Cardiac fibroblast (primary cell): ENCODE data around the gene THY1.

Experiments
- DNase-seq, 2 donors: peaks; one replicate each; pipeline versions ENCODE4 v3.0.0 to v3.0.0-alpha.2; 2010; ENCODE audit warnings: low read depth in 2 of 2
- H3K4me3 ChIP-seq, 2 donors: replicated peaks in 1 of 2; 1 replicate in 1 of 2; 2 replicates in 1 of 2; pipeline ENCODE4 v1.5.1; 2011; ENCODE audit warnings: low read depth in 2 of 2, low read length in 2 of 2, mild to moderate bottlenecking in 2 of 2, moderate library complexity in 1 of 2
- CTCF ChIP-seq: IDR thresholded peaks from one replicate; pipeline ENCODE4 v1.5.1; 2011; ENCODE audit warnings: low read depth, mild to moderate bottlenecking, low read length, inconsistent platforms

Gene THY1

GRCh38 chr11:119434591-119435330 is 11.8 kb upstream of the THY1 start:
- no peak for DNase-seq
- TF ChIP-seq CTCF: no peak

GRCh38 chr11:119433358-119433725 is 10.4 kb upstream of the THY1 start:
- peak; percentile 32 to 36 for DNase-seq
- TF ChIP-seq CTCF: no peak
- no peak overlapping the region for H3K4me3 ChIP-seq

More at GRCh38 chr11:119434591-119435330, 11.8 kb upstream of the THY1 start:
- H3K4me3 ChIP-seq: no peak overlapping the region

GRCh38 chr11:119432484-119433357 is 9.7 kb upstream of the THY1 start:
- H3K4me3 ChIP-seq: peak overlapping the region in 1 of 2 donors; percentile 16
- DNase-seq: peak; percentile 80 to 89
- no peak for TF ChIP-seq CTCF

- no peak overlapping the region for H3K4me3 ChIP-seq
- TF ChIP-seq CTCF: no peak
These were observed 8.6 kb upstream of the THY1 start for GRCh38 chr11:119431523-119431922.

GRCh38 chr11:119427279-119427678 is 4.3 kb upstream of the THY1 start:
- DNase-seq: peak; percentile 15 to 42
- H3K4me3 ChIP-seq: no peak overlapping the region
- no peak for TF ChIP-seq CTCF

More at GRCh38 chr11:119431523-119431922, 8.6 kb upstream of the THY1 start:
- DNase-seq: no peak

GRCh38 chr11:119426142-119426541 is 3.2 kb upstream of the THY1 start:
- no peak for TF ChIP-seq CTCF
- H3K4me3 ChIP-seq: no peak overlapping the region
- no peak for DNase-seq
